ENCODE data around the gene DNAJC7. TPM values are rescaled to one million over a fixed set of nuclear protein-coding genes. Genes with fewer than 3 reads are reported as not detected.

The DNAJC7 gene
- total RNA-seq, 1 donor from 2014 or later, result 92.5 TPM

DNA sequence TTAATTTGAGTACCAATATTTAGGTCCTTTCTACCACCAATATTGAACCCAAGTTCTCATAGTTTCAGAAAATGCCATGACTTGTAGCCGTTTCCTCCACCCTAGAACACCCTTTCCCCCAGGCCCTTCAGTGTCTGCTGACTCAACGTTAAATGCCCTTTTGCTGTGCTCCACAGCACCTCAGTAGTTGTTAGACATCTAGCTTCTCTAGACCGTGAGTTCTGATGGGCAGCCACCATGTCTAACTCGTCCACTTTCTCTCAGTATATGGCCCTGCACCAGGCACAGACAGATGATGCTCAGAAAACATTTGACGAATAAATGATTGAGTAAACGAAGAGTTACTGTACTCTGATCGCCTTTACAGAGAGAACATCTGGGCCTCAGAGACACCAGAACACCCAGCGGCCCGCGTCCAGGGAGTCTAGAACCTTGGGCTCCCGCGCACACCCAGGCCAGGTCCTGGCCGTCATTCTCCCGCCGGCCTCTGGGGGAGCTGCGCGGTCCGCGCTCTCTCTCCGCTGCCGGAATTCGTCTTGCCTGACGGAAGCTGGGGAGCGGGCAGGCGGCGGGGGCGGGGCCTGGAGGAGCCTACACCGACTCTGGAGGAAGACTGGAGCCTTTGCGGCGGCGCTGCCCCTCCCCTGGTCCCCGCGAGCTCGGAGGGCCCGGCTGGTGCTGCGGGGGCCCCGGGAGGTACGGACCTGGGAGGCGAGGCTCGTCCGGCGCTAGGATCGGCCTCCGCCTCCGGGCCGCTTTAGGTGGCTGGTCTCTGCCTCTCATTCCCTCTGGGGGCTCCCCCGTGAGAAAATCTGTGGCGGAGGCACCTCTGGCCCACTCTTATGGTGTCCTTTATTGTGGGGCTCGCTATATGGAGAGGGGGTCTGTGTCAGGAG lies 2.5 kb upstream of the DNAJC7 start, which contains the start of gene NKIRAS2:
Gene NKIRAS2, plus strand, starts transcription at position 582 of the 896 bp plus-strand sequence. CDS start 1,488 bp downstream, outside the sequence.
- no peaks in the 10 kb centered on the region for H3K36me3 ChIP-seq
- TF ChIP-seq EZH2phosphoT487 (IDR thresholded peaks at IDR 0.05), result no peak
- TF ChIP-seq EZH2 (IDR thresholded peaks at IDR 0.05), result peak; percentile 28
- TF ChIP-seq, protein P1, sequence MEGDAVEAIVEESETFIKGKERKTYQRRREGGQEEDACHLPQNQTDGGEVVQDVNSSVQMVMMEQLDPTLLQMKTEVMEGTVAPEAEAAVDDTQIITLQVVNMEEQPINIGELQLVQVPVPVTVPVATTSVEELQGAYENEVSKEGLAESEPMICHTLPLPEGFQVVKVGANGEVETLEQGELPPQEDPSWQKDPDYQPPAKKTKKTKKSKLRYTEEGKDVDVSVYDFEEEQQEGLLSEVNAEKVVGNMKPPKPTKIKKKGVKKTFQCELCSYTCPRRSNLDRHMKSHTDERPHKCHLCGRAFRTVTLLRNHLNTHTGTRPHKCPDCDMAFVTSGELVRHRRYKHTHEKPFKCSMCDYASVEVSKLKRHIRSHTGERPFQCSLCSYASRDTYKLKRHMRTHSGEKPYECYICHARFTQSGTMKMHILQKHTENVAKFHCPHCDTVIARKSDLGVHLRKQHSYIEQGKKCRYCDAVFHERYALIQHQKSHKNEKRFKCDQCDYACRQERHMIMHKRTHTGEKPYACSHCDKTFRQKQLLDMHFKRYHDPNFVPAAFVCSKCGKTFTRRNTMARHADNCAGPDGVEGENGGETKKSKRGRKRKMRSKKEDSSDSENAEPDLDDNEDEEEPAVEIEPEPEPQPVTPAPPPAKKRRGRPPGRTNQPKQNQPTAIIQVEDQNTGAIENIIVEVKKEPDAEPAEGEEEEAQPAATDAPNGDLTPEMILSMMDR (IDR thresholded peaks at IDR 0.05), result peak; percentile 85
- H3K36me3 Mint-ChIP-seq, result peaks cover 8% of the 10 kb centered on the region
- H4K20me1 ChIP-seq (ENCODE audit: low read depth), result peaks cover 3% of the 10 kb centered on the region
- H3K27ac ChIP-seq, result no peak within 1 kb of the TSS
- no peaks in the 10 kb centered on the region for H3K9me3 ChIP-seq (ENCODE audit: low read depth)
- peak within 1 kb of the TSS; percentile 97 for H3K4me3 Mint-ChIP-seq
- H3K4me2 ChIP-seq, result peak within 1 kb of the TSS; percentile 85
- peak within 1 kb of the TSS; percentile 98 for H3K4me3 ChIP-seq
- peak; percentile 96 for DNase-seq (ENCODE audit: low spot score)
- no peaks in the 10 kb centered on the region for H3K27me3 ChIP-seq
- H3K4me1 Mint-ChIP-seq, result peaks cover 45% of the 10 kb centered on the region
- H3K9ac ChIP-seq, result peak within 1 kb of the TSS; percentile 94
- H3K27me3 Mint-ChIP-seq (ENCODE audit: insufficient read depth, low read depth), result peaks cover 5% of the 10 kb centered on the region
- H3K4me1 ChIP-seq, result peaks cover 14% of the 10 kb centered on the region
- H3K79me2 ChIP-seq (ENCODE audit: low read depth), result peaks cover 43% of the 10 kb centered on the region
- H3K27ac Mint-ChIP-seq, result peak within 1 kb of the TSS; percentile 69
- H3F3A ChIP-seq (ENCODE audit: low read depth), result peaks cover 59% of the 10 kb centered on the region
- H2AFZ ChIP-seq (replicated peaks), result peak within 1 kb of the TSS; percentile 63
- no peaks in the 10 kb centered on the region for H3K9me3 Mint-ChIP-seq

DNA sequence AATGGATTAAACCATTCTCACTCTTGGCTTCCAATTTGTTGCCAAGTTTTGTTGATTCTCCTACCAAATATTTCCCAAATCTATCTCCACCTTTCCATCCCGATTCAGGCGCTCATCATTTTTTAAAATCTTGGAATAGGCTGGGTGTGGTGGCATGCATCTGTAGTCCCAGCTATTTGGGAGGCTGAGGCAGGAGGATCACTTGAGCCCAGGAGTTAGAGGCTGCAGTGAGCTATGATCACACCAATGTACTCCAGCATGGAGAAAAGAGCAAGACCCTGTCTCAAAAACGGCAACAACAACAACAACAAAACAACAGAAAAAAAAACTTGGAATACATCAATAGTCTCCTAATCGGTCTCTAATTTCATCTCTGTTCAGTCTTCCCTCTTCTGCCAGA lies 1.7 kb upstream of the DNAJC7 start:
- Histone ChIP-seq H3K4me3 (no peak overlapping the region), H3K4me1 (peaks cover 14% of the 10 kb centered on the region), H3K9ac (no peak overlapping the region), H2AFZ (replicated peaks) (no peak overlapping the region), H4K20me1 (ENCODE audit: low read depth) (peaks cover 5% of the 10 kb centered on the region), H3K27me3 (no peaks in the 10 kb centered on the region), H3K9me3 (ENCODE audit: low read depth) (no peaks in the 10 kb centered on the region), H3F3A (ENCODE audit: low read depth) (peaks cover 59% of the 10 kb centered on the region), H3K27ac (no peak overlapping the region), H3K4me2 (no peak overlapping the region), H3K36me3 (no peaks in the 10 kb centered on the region), H3K79me2 (ENCODE audit: low read depth) (peaks cover 50% of the 10 kb centered on the region)
- TF ChIP-seq, protein P1 (IDR thresholded peaks at IDR 0.05), result no peak
- TF ChIP-seq EZH2phosphoT487 (IDR thresholded peaks at IDR 0.05) (no peak), EZH2 (IDR thresholded peaks at IDR 0.05) (no peak)
- peaks cover 43% of the 10 kb centered on the region for H3K4me1 Mint-ChIP-seq
- peak overlapping the region; percentile 97 for H3K4me3 Mint-ChIP-seq
- DNase-seq (ENCODE audit: low spot score), result no peak
- H3K36me3 Mint-ChIP-seq, result peaks cover 8% of the 10 kb centered on the region
- H3K9me3 Mint-ChIP-seq, result no peaks in the 10 kb centered on the region
- no peak overlapping the region for H3K27ac Mint-ChIP-seq
- H3K27me3 Mint-ChIP-seq (ENCODE audit: insufficient read depth, low read depth), result peaks cover 5% of the 10 kb centered on the region

DNA sequence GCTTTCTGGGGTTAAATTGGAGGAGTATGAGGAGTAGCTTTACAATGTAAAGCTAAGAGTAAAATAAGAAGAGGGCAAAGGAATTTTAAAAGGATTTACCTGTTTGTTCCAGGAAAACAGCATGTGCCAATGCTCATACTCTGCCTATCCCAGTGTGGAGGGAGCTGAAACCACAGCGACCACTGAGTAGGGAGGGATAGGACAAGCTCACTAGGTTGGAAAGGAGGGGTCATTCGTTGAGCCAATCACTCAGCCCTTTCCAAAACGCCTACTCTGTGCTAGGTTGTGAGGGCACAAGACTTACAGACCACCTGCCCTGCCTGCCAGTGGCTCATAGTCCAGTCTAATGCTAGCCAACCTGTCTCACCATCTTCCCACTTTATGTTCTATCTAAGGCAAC lies 1.1 kb upstream of the DNAJC7 start:
- peaks cover 62% of the 10 kb centered on the region for H3F3A ChIP-seq (ENCODE audit: low read depth)
- peaks cover 57% of the 10 kb centered on the region for H3K79me2 ChIP-seq (ENCODE audit: low read depth)
- no peak overlapping the region for H2AFZ ChIP-seq (replicated peaks)
- no peaks in the 10 kb centered on the region for H3K27me3 ChIP-seq
- peak overlapping the region; percentile 1 for H3K9ac ChIP-seq
- DNase-seq (ENCODE audit: low spot score), result peak; percentile 28
- TF ChIP-seq EZH2phosphoT487 (IDR thresholded peaks at IDR 0.05) (no peak), EZH2 (IDR thresholded peaks at IDR 0.05) (no peak)
- TF ChIP-seq, protein P1 (IDR thresholded peaks at IDR 0.05), result no peak
- no peak overlapping the region for H3K27ac ChIP-seq
- no peaks in the 10 kb centered on the region for H3K36me3 ChIP-seq
- peaks cover 14% of the 10 kb centered on the region for H3K4me1 ChIP-seq
- H4K20me1 ChIP-seq (ENCODE audit: low read depth), result peaks cover 11% of the 10 kb centered on the region
- peak overlapping the region; percentile 93 for H3K4me3 ChIP-seq
- H3K4me1 Mint-ChIP-seq, result peaks cover 47% of the 10 kb centered on the region
- peak overlapping the region; percentile 87 for H3K4me2 ChIP-seq
- H3K36me3 Mint-ChIP-seq, result peaks cover 11% of the 10 kb centered on the region
- peaks cover 5% of the 10 kb centered on the region for H3K27me3 Mint-ChIP-seq (ENCODE audit: insufficient read depth, low read depth)
- no peaks in the 10 kb centered on the region for H3K9me3 ChIP-seq (ENCODE audit: low read depth)
- H3K4me3 Mint-ChIP-seq, result peak overlapping the region; percentile 97
- H3K9me3 Mint-ChIP-seq, result no peaks in the 10 kb centered on the region
- H3K27ac Mint-ChIP-seq, result peak overlapping the region; percentile 94

Data from neural progenitor cell (in vitro differentiated cells).